ENCODE measurements around the gene TMEM88. TPM values are rescaled to one million over a fixed set of nuclear protein-coding genes. Genes with fewer than 3 reads are reported as not detected.

Gene TMEM88
- total RNA-seq, 1 donor from 2014 or later, result not detected

GRCh38 chr17:7840875-7841274, 14.0 kb upstream of the TMEM88 start:
- no peak overlapping the region for H3K4me3 ChIP-seq (ENCODE audit: low read depth, low read length)
- H3K36me3 ChIP-seq (ENCODE audit: control insufficient read depth, insufficient read depth, low read length), result peaks cover 15% of the 10 kb centered on the region
- DNase-seq (ENCODE audit: low read depth), result no peak
- H3K27me3 ChIP-seq (ENCODE audit: control insufficient read depth, insufficient read depth, low read length), result no peaks in the 10 kb centered on the region
- TF ChIP-seq CTCF (IDR thresholded peaks at IDR 0.05; ENCODE audit: insufficient read depth, low read length, severe bottlenecking), result no peak
- no peak for FAIRE-seq

GRCh38 chr17:7841396-7841914, 13.4 kb upstream of the TMEM88 start:
- no peaks in the 10 kb centered on the region for H3K27me3 ChIP-seq (ENCODE audit: control insufficient read depth, insufficient read depth, low read length)
- H3K36me3 ChIP-seq (ENCODE audit: control insufficient read depth, insufficient read depth, low read length), result peaks cover 18% of the 10 kb centered on the region
- TF ChIP-seq CTCF (IDR thresholded peaks at IDR 0.05; ENCODE audit: insufficient read depth, low read length, severe bottlenecking), result no peak
- DNase-seq (ENCODE audit: low read depth), result peak; percentile 79
- FAIRE-seq, result no peak
- H3K4me3 ChIP-seq (ENCODE audit: low read depth, low read length), result peak overlapping the region; percentile 67

GRCh38 chr17:7841915-7842379, 12.9 kb upstream of the TMEM88 start:
- Histone ChIP-seq H3K4me3 (ENCODE audit: low read depth, low read length) (peak overlapping the region; percentile 67), H3K36me3 (ENCODE audit: control insufficient read depth, insufficient read depth, low read length) (peaks cover 22% of the 10 kb centered on the region), H3K27me3 (ENCODE audit: control insufficient read depth, insufficient read depth, low read length) (no peaks in the 10 kb centered on the region)
- no peak for TF ChIP-seq CTCF (IDR thresholded peaks at IDR 0.05; ENCODE audit: insufficient read depth, low read length, severe bottlenecking)
- DNase-seq (ENCODE audit: low read depth) (peak; percentile 46), FAIRE-seq (no peak)

- peak; percentile 7 for TF ChIP-seq CTCF (IDR thresholded peaks at IDR 0.05; ENCODE audit: insufficient read depth, low read length, severe bottlenecking)
- peak overlapping the region; percentile 67 for H3K4me3 ChIP-seq (ENCODE audit: low read depth, low read length)
- FAIRE-seq, result no peak
- no peaks in the 10 kb centered on the region for H3K27me3 ChIP-seq (ENCODE audit: control insufficient read depth, insufficient read depth, low read length)
- DNase-seq (ENCODE audit: low read depth), result peak; percentile 94
- H3K36me3 ChIP-seq (ENCODE audit: control insufficient read depth, insufficient read depth, low read length), result peaks cover 26% of the 10 kb centered on the region
Measured at GRCh38 chr17:7842380-7843256, 12.2 kb upstream of the TMEM88 start.

GRCh38 chr17:7843257-7843535, 11.7 kb upstream of the TMEM88 start:
- FAIRE-seq, result no peak
- DNase-seq (ENCODE audit: low read depth), result no peak
- H3K36me3 ChIP-seq (ENCODE audit: control insufficient read depth, insufficient read depth, low read length), result peaks cover 30% of the 10 kb centered on the region
- no peaks in the 10 kb centered on the region for H3K27me3 ChIP-seq (ENCODE audit: control insufficient read depth, insufficient read depth, low read length)
- no peak for TF ChIP-seq CTCF (IDR thresholded peaks at IDR 0.05; ENCODE audit: insufficient read depth, low read length, severe bottlenecking)
- H3K4me3 ChIP-seq (ENCODE audit: low read depth, low read length), result peak overlapping the region; percentile 67

Data from bronchial epithelial cell (primary cell).